ENCODE measurements around the gene CNKSR3.

The CNKSR3 gene

GRCh38 chr6:154412106-154412820 lies 98.2 kb downstream of the CNKSR3 start:
- DNase-seq (ENCODE audit: low read depth): no peak

DNA sequence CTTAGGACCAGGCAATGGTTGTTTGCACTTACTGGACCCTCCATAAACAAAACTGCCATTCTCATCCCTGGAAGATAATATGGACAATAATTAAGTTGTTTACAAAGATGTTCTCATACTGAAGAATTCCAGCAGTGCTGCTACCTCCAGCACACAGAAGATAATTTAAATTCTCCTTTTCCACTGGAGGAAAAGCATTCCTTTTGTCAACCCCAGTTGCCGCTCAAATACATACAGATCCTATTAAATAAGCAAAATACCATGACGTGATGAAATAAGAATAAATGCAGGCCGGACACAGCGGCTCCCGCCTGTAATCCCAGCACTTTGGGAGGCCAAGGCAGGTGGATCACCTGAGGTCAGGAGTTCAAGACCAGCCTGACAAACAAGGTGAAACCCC lies 99.4 kb downstream of the CNKSR3 start:
- no peak for DNase-seq (ENCODE audit: low read depth)

DNA sequence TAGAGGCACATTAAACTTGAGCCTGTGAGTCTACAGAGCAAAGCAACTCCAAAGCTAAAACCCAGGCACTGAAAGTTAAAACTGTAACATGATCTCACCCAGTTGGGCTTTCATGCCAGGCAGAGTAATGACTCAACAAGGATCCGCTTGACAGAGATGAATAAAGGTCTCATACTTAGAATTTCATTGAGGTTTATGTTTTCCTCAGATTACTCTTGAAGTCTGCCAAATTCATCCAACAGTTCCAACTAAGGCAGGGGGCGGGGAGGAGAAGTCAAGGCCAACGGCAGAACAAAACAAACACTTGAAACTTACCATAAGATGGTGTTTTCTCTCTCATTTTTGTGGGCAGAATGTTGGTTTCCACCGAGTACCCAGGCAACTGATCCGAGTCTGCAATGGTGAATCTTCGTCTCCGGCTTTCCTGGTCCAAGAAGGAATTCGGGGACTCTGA lies 99.8 kb downstream of the CNKSR3 start:
- no peak for DNase-seq (ENCODE audit: low read depth)

DNA sequence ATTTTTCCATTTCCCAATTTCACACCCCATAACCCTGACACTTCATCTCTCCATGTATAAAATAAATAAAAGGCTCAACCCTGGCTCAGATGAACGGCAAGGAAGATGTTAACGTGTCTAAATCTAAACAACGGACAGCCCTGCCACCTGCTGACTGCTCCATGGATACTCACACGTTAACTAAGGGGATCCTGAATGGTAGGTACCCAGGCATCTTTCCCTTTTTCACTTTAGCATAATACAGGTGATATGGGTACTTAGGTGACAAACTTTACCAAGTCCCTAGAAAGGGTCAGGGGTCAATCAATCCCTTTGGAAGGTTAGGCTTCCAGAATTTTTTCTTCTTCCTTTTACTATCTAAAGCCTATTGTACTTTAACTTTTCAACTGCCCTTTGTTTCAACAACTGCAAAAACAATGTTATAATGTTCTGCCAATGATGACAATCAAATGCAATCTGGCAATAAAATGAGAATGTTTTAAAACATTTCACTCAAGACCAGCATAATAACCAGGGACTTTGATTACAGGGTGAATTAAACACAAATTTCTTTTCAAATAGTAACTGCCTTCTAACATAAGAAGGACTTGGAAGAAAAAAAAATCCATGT lies 101.5 kb downstream of the CNKSR3 start:
- no peak for DNase-seq (ENCODE audit: low read depth)

- no peak for DNase-seq (ENCODE audit: low read depth)
Observed at GRCh38 chr6:154407440-154407839, 103.0 kb downstream of the CNKSR3 start.

- DNase-seq (ENCODE audit: low read depth): no peak
Observed at GRCh38 chr6:154406869-154407268, 103.6 kb downstream of the CNKSR3 start.

DNA sequence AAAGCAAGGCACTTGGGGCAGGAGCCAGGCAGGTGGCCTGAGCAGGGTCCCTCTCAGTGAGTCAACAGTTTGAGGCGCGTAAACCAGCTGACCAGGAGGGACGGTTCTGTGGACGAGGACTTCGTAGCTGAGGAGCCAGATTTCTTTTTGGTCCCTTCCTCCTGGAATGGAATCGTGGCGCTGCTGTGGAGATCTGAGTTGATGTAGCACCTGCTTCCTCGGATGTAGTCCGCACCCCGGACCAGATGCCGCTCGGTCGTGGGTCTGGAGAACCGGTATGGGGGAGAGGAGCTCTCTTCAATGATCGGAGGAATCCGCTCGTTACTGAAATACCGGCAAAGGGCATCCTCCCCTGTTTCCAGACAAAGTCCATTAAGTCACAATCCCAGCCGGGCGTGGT lies 104.2 kb downstream of the CNKSR3 start:
- DNase-seq (ENCODE audit: low read depth): no peak

- DNase-seq (ENCODE audit: low read depth): no peak
Observed at GRCh38 chr6:154404791-154405400, 105.6 kb downstream of the CNKSR3 start.

DNA sequence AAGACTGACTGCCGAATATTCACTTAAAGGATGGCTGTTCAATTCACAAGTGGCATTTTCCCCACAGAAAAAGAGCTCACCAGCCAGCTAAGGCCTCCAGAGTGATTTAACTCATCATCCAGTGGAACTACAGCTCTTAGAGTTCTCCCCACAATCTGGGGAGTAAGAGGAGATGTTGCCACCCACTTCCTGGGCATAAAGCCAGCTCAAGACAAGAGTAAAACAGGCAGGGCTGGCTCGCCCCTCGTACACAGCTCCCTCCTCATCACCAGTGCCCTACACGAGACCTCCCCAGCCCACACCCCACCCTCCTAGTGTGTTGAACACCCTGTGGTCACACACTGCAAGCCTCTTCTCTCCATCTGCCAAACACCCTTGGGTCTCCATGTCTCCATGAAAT lies 106.7 kb downstream of the CNKSR3 start:
- DNase-seq (ENCODE audit: low read depth): no peak

DNA sequence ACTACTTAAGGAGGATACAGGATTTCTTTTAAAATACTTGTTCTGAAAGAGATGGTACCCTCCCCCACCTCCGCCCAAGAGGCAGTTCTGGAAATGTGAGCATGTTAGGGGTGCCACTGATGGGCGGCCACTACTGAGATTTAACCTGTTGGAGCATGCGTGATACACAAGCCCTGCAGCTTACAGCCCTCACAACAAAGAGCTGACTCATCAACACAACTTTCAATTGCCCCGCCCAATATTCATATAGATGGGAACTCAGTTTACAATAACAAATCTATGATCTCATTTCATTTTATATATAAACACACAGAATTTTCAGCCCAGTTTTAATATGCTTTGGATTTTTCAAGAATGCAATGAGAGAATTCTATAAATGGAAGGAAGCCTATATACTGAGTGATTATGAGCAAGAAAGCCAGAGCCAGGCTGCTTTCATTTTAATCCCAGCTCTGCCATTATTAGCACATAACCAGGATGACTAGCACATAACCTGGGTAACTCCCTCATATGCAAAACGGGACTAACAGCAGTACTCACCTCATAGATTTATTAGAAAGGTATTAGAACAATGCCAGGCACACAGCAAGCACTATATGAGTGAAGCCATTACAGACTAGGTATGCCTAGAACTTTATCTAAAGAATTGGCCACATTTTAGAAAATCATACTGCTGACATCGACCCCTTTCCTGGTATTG lies 108.3 kb downstream of the CNKSR3 start:
- DNase-seq (ENCODE audit: low read depth): no peak

GRCh38 chr6:154399097-154399496 lies 111.4 kb downstream of the CNKSR3 start:
- DNase-seq (ENCODE audit: low read depth): no peak

- DNase-seq (ENCODE audit: low read depth): no peak
Observed at GRCh38 chr6:154397491-154398195, 112.8 kb downstream of the CNKSR3 start.

GRCh38 chr6:154395878-154396277 lies 114.6 kb downstream of the CNKSR3 start:
- no peak for DNase-seq (ENCODE audit: low read depth)

DNA sequence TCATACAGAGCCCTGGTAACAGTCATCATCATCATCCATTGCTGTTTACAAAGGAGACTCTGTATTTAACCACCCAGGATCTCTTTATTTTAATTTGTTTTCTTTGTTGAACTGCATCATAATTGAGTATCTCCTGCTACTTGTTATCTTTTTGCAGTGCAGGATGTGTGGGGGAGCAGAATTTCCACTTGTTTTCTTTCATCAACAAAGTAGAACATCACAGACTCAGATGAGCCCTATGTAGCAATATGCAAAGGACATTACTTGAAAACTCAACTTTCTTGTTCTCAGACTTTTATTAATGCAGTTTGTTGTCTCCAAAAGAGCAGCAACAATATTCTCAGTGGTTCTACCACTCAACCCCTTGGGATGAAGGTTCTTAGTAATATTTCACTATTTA lies 115.2 kb downstream of the CNKSR3 start:
- no peak for DNase-seq (ENCODE audit: low read depth)

DNA sequence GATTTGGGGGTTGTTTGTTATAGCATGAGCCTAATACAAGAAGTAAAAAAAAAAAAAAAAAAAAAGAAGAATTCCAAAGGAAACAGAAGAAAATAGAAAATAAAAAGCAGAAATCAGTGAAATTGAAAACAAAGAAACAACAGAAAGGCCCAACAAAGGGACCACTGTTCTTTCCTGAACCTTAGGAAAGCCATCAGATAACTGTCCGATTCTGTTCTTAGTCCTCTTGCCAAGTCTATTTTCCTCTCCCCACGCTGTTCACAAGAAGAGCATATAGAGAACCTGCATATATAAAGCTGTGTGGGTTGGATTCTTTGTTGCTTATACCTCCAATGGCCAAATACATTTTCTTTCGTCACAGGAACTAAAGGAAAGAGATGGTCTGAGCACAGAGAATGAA lies 115.9 kb downstream of the CNKSR3 start:
- no peak for DNase-seq (ENCODE audit: low read depth)

- DNase-seq (ENCODE audit: low read depth): no peak
Observed at GRCh38 chr6:154390034-154390433, 120.5 kb downstream of the CNKSR3 start.

GRCh38 chr6:154388803-154389202 lies 121.7 kb downstream of the CNKSR3 start:
- DNase-seq (ENCODE audit: low read depth): no peak

DNA sequence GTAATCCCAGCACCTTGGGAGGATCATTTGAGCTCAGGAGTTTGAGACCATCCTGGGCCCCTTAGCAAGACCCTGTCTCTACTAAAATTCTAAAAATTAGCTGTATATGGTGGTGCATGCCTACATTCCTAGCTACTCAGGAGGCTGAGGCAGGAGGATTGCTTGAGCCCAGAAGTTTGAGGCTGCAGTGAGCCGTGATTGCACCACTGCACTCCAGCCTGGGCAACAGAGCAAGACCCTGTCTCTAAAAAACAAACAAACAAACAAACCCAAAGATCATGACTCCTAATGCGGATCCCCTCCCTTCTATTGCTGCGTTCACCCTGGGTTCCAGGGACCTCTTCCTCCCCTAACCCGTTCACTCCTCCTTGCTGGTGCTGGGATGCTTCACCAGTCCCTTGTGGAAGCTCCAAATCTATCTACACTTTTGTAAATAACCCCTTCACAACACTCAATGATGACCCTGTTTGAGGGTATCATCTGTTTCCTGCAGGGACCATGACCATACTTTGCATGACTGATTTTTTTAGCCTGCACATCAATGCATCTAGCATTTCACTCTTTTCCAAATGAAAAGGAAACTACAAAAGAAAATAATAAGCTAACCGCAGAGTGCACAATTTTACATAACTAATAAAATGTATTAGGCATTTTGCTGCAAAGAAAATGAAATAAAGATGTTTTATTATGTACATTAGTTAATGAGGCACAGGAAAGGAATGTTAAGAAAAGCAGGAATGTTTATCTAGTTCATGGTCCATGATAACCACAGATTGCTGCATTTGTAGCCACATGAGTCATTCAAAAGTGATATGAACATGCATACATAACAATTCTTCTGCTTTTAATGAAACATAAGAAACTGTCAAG lies 123.4 kb downstream of the CNKSR3 start:
- no peak for DNase-seq (ENCODE audit: low read depth)

DNA sequence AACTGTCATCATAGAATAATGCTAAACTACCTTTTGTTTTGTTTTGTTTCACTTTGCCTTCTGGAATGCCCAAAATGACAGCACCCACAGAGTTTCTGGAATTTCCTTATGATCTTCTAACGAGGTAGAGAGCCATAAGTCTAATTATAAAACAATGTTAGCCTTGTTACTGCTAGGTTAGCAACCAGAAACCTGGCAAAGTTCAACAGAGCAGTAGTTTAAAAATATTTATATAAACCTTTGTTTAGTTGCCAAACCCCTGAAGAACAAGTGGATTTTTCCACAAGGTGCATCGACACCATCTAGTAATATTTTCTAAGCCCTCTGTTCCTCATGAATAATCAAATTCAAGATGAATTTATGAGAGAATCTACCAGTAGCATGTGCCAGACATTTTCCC lies 126.3 kb downstream of the CNKSR3 start:
- no peak for DNase-seq (ENCODE audit: low read depth)

DNA sequence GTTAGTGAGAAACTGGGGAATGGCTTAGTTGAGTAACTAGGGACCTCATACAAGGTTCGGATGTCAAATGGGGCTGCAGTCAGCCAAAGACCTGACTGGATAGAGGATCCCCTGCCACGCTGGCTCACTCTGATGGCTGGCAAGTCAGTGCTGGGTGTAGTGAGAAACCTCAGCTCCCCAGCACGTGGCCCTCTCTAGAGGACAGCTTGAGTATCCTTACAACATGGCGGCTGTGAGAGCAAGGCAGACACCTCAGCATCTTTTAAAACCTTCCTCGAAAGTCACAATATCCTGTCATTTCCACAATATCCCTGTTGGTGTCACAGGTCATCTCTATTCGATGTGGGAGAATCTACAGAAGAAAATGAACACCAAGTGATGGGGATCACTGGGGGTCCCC lies 127.2 kb downstream of the CNKSR3 start:
- no peak for DNase-seq (ENCODE audit: low read depth)

DNA sequence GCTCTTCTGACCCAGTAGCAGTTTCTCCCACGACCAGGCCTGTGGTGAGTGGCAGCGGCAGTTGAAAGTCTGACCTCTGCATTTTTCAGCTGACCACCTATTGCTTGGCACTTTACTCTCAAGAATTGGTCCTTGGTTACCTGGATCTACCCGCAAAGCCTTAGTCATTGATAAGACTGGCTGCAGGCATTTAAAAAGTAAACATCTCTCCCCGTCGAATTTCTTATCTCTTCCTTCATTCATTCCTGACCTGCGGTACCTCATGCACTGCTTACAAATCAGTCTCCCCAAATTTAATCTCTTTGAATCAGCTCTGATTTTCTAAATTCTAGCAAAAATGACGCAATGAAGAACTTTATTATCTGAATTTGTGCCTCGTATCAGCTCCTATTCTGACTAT lies 127.7 kb downstream of the CNKSR3 start:
- DNase-seq (ENCODE audit: low read depth): no peak
